IMR-90 (cell line): ENCODE data around the gene RNF144A.

ENCODE experiments used
- CEBPB ChIP-seq: IDR thresholded peaks from 2 replicates; pipeline ENCODE4 v1.6.1; 2012; ENCODE audit warnings: low read depth, low read length, improper control_type of control experiment
- CHD1 ChIP-seq: IDR thresholded peaks from 2 replicates; pipeline ENCODE4 v1.6.1; 2012; ENCODE audit warnings: low read depth, low read length, improper control_type of control experiment
- CTCF ChIP-seq: conservative IDR thresholded peaks from 2 replicates; pipeline ENCODE4 v1.5.1; 2012; ENCODE audit warnings: mild to moderate bottlenecking, low read depth, low read length, improper control_type of control experiment
- MXI1 ChIP-seq: IDR thresholded peaks from 2 replicates; pipeline ENCODE4 v1.6.1; 2012; ENCODE audit warnings: low read depth, mild to moderate bottlenecking, low read length, moderate library complexity, borderline replicate concordance
- POLR2A ChIP-seq: IDR thresholded peaks from 2 replicates; pipeline ENCODE4 v1.6.1; 2012; ENCODE audit warnings: mild to moderate bottlenecking, low read depth, low read length
- RFX5 ChIP-seq: IDR thresholded peaks from 2 replicates; pipeline ENCODE4 v1.8.0; 2012; ENCODE audit warnings: low read depth, mild to moderate bottlenecking, low read length, moderate library complexity
- SMC3 ChIP-seq: fragments of 150-350 bp; IDR thresholded peaks from 2 replicates; pipeline ENCODE4 v1.6.1; 2016; ENCODE audit warnings: low read depth, mild to moderate bottlenecking, antibody characterized with exemption, low read length, moderate library complexity

DNA sequence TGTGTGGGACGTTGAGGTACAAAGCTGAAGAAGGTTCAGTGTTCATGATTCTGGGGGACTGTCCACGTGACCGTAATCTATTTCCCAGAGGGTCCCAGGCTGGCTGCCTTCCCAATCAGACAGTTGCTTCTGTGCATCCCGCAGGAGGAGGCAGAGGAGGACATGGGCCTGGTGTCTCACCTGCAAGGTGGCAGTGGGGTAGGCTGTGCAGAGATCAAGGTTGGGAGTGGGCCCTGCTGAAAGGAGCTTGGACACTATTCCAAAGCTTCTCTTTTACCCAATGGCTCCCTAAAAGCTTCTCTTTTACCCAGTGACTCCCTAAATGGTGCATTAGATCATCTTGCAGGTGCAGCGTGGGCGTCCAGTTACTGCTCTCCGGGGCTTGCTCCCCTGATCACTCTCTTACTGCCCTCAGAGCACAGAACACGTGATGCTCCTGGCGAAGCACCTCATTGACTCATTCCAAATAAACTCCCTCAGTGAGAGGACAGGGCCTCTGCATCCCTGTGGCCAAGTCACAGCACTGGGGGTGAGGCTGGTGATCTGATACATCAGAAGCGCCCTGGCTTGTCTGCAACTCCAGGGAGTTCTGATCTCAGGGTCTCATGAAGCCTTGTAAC lies 41.5 kb downstream of the RNF144A start:
- TF ChIP-seq CTCF (no peak), POLR2A (no peak), CEBPB (no peak), RFX5 (no peak), CHD1 (no peak), MXI1 (no peak), SMC3 (no peak)
